A549 (cell line): Measurements from ENCODE around the gene MRPL58. TPM values are rescaled to one million over a fixed set of nuclear protein-coding genes. Genes with fewer than 3 reads are reported as not detected.
A peak's percentile ranks its signal among the peaks of the same experiment; 100 is the strongest.

Experiments used
- ATAC-seq, 2 experiments: fragments of 200-7000 bp in 1 of 2; fragments of >200 bp in 1 of 2; cut with Nextera tagmentation in 1 of 2; cut with Tn5 transposase in 1 of 2; 3 replicates each; pipeline versions ENCODE4 v1.8.0 to v1.9.1; 2018 to 2020; ENCODE audit warnings: mild to moderate bottlenecking in 1 of 2, moderate library complexity in 1 of 2
- CTCF ChIA-PET: fragments of 300-600 bp; sonication (Branson Sonifier 250); formaldehyde crosslinking; extraction: SDS; loops from one replicate; lab custom pipeline; 2021; ENCODE audit warnings: antibody characterized with exemption, inconsistent platforms; lab: Yijun Ruan, JAX
- POLR2A ChIA-PET: fragments of 350-600 bp; formaldehyde crosslinking; extraction: SDS; loops from one replicate; lab custom pipeline; 2021; ENCODE audit warnings: antibody characterized with exemption, inconsistent platforms; lab: Yijun Ruan, JAX
- DNase-seq, 2 experiments: peaks; one replicate each; pipeline versions ENCODE4 v3.0.0 to v3.0.0-alpha.2; 2011 to 2016; ENCODE audit warnings: low read depth in 1 of 2, low spot score in 1 of 2
- FAIRE-seq: peaks from 2 replicates; lab custom pipeline; 2011; peaks lifted over from hg19 to GRCh38; lab: Jason Lieb, UNC
- H3K27ac ChIP-seq, 2 experiments: fragments of >200 bp; sonication (Bioruptor Twin); formaldehyde crosslinking; 3 replicates each; pipeline ENCODE4 v1.5.1; 2016 to 2017
- H3K4me1 ChIP-seq: fragments of >200 bp; sonication (Bioruptor Twin); formaldehyde crosslinking; 3 replicates; pipeline ENCODE4 v1.6.1; 2016
- H3K4me2 ChIP-seq: fragments of >200 bp; sonication (Bioruptor Twin); formaldehyde crosslinking; 3 replicates; pipeline ENCODE4 v1.6.1; 2016
- H3K4me3 ChIP-seq: fragments of >200 bp; sonication (Bioruptor Twin); formaldehyde crosslinking; 3 replicates; pipeline ENCODE4 v1.5.1; 2016
- H3K9me3 ChIP-seq: fragments of >200 bp; sonication (Bioruptor Twin); formaldehyde crosslinking; 3 replicates; pipeline ENCODE4 v1.6.1; 2016
- CHD4 ChIP-seq: fragments of 200-600 bp; sonication (generic); IDR thresholded peaks from 2 replicates; pipeline ENCODE4 v1.6.1; 2016; ENCODE audit warnings: antibody characterized with exemption, mild to moderate bottlenecking, borderline replicate concordance
- NR3C1 ChIP-seq: fragments of >200 bp; sonication (Bioruptor Twin); formaldehyde crosslinking; IDR thresholded peaks from 3 replicates; pipeline ENCODE4 v1.6.1; 2017
- PHF8 ChIP-seq: fragments of 200-600 bp; sonication (generic); IDR thresholded peaks from 2 replicates; pipeline ENCODE4 v1.6.1; 2016; ENCODE audit warnings: low read depth, mild to moderate bottlenecking, antibody characterized with exemption, moderate library complexity, borderline replicate concordance
- RAD21 ChIP-seq, 2 experiments: fragments of >200 bp in 1 of 2; sonication (Bioruptor Twin) in 1 of 2; formaldehyde crosslinking in 1 of 2; IDR thresholded peaks in 1 of 2; conservative IDR thresholded peaks in 1 of 2; 2 replicates in 1 of 2; 3 replicates in 1 of 2; pipeline ENCODE4 v1.6.1; 2012 to 2018; ENCODE audit warnings: inconsistent platforms in 1 of 2
- RCOR1 ChIP-seq: fragments of 150-350 bp; IDR thresholded peaks from 2 replicates; pipeline ENCODE4 v1.6.1; 2014; ENCODE audit warnings: antibody characterized with exemption, low read length, low read depth
- TFCP2L1 ChIP-seq: fragments of 250-450 bp; sonication (Bioruptor Pico); IDR thresholded peaks from 2 replicates; pipeline ENCODE4 v1.5.0; 2021; ENCODE audit warnings: mild to moderate bottlenecking
- ZNF302 ChIP-seq: fragments of 250-450 bp; sonication (Bioruptor Pico); IDR thresholded peaks from 2 replicates; pipeline ENCODE4 v1.9.0; 2021; ENCODE audit warnings: inconsistent platforms, mild to moderate bottlenecking, moderate library complexity
- WGBS: methylation state at CpG from one replicate; pipeline ENCODE4 v1.1.6; 2017; ENCODE audit errors: missing lambda C conversion rate; 5-methylcytosine and 5-hydroxymethylcytosine counted together
- polyA plus RNA-seq, 4 experiments: library from polyadenylated mRNA; depleted of rRNA in 3 of 4; stranded (reverse); fragments of >200 nt; fragmentation: RNase III in 1 of 4; extraction: RNeasy Plus Mini Kit Qiagen cat#74134 plus additional on column Dnase treatment in 1 of 4; gene quantifications; 2 replicates in 3 of 4; 3 replicates in 1 of 4; pipeline ENCODE4 v1.2.3, GENCODE V29; 2011 to 2017
- TF ChIP-seq, protein P1 (sequence below): fragments of >200 bp; sonication (Bioruptor Twin); formaldehyde crosslinking; IDR thresholded peaks from 3 replicates; pipeline ENCODE4 v1.5.1; 2016
- TF ChIP-seq, protein P2 (sequence below): fragments of >200 bp; sonication (Bioruptor Twin); formaldehyde crosslinking; IDR thresholded peaks from 3 replicates; pipeline ENCODE4 v1.6.1; 2016
- TF ChIP-seq, protein P3 (sequence below): fragments of 450-650 bp; IDR thresholded peaks from 2 replicates; pipeline ENCODE4 v1.6.1; 2014; ENCODE audit warnings: antibody characterized with exemption
- TF ChIP-seq, protein P4 (sequence below): fragments of 250-450 bp; sonication (Bioruptor Pico); IDR thresholded peaks from 2 replicates; pipeline ENCODE4 v1.5.0; 2021; ENCODE audit warnings: mild to moderate bottlenecking, moderate library complexity, borderline replicate concordance
- TF ChIP-seq, protein P5 (sequence below): fragments of 150-350 bp; IDR thresholded peaks from 2 replicates; pipeline ENCODE4 v1.6.1; 2014; ENCODE audit warnings: low read depth, mild to moderate bottlenecking, low read length
- TF ChIP-seq, protein P6 (sequence below): fragments of >200 bp; sonication (Bioruptor Twin); formaldehyde crosslinking; IDR thresholded peaks from 2 replicates; pipeline ENCODE4 v1.6.1; 2016

Gene MRPL58
- polyA plus RNA-seq, 2 of the 4 experiments (the other 2 are of a cell fraction): 89.4 to 127 TPM

DNA sequence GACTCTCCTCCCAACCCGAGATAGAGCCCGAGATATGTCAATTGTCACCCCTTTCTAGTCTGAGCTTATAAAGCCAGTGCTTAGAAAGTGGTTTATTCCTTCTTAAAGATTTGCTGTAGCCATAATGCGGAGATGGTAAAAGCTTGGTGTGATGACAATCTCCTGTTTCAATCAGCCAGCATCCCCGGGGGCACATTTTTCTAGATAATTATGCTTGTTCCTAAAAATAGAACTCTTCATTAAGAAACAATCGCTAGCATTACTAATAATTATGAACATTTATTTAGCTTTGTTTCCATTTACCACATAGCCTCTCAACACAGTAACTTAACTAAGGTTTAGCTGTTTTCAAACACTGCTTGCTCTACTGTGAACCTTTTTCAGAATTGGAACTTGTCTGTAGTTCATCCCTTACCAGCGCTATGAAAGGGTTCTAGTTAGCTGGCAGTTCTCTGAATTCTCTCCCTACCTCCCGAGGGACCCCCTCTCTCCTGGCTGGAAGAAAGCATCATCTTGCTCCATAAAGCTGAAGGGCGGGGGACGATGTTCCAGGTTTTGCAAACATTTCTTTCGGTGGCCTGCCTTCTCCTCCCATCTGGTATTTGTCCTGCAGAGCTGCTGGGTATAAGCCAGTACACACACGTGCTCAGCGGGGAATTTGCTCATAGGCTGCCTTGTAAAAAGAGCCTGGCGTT, 922 bp upstream of the MRPL58 start:
- no peak for FAIRE-seq
- POLR2A ChIA-PET: interaction anchor here (0.7 to 4.0 kb wide), 19 partner anchors 8 to 278 kb away, joined by 3 to 107 read pairs (median 11); partner anchors contain the start of genes ATP5PD, CDR2L, FDXR and HID1
- CTCF ChIA-PET: interaction anchor here (0.7 to 19.2 kb wide), 27 partner anchors 8 to 220 kb away, joined by 3 to 404 read pairs (median 6); partner anchors contain the start of genes CDR2L, HID1, NT5C and OTOP2
- Histone ChIP-seq H3K4me3 (peak overlapping the region; percentile 76), H3K9me3 (no peaks in the 10 kb centered on the region)
- no peak for TF ChIP-seq NR3C1
- TF ChIP-seq, all 56 proteins: peak for 0
- Histone ChIP-seq H3K4me2 (peak overlapping the region; percentile 96), H3K4me1 (peaks cover 18% of the 10 kb centered on the region), H3K27ac (peak overlapping the region; percentile 85 to 92)
- ATAC-seq: peak; percentile 8 to 13; a peak in 3 of 6 replicates
- whole genome bisulfite sequencing: 72% methylated on average over 13 of the region's 13 CpGs
- DNase-seq: no peak

DNA sequence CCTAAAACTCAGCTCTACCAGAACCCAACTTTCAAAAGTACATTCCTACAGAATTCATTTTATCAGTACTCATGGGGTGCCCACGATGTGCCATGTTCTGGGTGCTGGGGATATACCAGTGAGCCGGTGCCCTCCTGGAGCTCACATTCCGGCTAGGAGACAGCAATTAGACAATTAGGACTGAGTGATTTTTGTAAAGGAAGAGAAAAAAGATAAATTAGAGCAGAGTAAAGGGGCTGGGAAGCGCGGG, 449 bp upstream of the MRPL58 start:
- FAIRE-seq (no peak), DNase-seq (no peak), ATAC-seq (no peak; a peak in 1 of 6 replicates)
- Histone ChIP-seq H3K4me3 (peak overlapping the region; percentile 76), H3K4me1 (peaks cover 18% of the 10 kb centered on the region), H3K4me2 (peak overlapping the region; percentile 96), H3K9me3 (no peaks in the 10 kb centered on the region), H3K27ac (peak overlapping the region; percentile 85 to 92)
- 25% methylated on average over 5 of the region's 5 CpGs for WGBS
- TF ChIP-seq TFCP2L1 (CRISPR knock-in tag) (no peak), RCOR1 (no peak), RAD21 (conservative IDR thresholded peaks at IDR 0.05 in 1 of 2, IDR thresholded peaks at IDR 0.05 in 1 of 2) (no peak), PHF8 (no peak), CHD4 (no peak), ZNF302 (CRISPR knock-in tag) (no peak)
- TF ChIP-seq, protein P1, sequence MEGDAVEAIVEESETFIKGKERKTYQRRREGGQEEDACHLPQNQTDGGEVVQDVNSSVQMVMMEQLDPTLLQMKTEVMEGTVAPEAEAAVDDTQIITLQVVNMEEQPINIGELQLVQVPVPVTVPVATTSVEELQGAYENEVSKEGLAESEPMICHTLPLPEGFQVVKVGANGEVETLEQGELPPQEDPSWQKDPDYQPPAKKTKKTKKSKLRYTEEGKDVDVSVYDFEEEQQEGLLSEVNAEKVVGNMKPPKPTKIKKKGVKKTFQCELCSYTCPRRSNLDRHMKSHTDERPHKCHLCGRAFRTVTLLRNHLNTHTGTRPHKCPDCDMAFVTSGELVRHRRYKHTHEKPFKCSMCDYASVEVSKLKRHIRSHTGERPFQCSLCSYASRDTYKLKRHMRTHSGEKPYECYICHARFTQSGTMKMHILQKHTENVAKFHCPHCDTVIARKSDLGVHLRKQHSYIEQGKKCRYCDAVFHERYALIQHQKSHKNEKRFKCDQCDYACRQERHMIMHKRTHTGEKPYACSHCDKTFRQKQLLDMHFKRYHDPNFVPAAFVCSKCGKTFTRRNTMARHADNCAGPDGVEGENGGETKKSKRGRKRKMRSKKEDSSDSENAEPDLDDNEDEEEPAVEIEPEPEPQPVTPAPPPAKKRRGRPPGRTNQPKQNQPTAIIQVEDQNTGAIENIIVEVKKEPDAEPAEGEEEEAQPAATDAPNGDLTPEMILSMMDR: no peak
- TF ChIP-seq, protein P2, sequence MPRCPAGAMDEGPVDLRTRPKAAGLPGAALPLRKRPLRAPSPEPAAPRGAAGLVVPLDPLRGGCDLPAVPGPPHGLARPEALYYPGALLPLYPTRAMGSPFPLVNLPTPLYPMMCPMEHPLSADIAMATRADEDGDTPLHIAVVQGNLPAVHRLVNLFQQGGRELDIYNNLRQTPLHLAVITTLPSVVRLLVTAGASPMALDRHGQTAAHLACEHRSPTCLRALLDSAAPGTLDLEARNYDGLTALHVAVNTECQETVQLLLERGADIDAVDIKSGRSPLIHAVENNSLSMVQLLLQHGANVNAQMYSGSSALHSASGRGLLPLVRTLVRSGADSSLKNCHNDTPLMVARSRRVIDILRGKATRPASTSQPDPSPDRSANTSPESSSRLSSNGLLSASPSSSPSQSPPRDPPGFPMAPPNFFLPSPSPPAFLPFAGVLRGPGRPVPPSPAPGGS: no peak
- TF ChIP-seq, protein P3, sequence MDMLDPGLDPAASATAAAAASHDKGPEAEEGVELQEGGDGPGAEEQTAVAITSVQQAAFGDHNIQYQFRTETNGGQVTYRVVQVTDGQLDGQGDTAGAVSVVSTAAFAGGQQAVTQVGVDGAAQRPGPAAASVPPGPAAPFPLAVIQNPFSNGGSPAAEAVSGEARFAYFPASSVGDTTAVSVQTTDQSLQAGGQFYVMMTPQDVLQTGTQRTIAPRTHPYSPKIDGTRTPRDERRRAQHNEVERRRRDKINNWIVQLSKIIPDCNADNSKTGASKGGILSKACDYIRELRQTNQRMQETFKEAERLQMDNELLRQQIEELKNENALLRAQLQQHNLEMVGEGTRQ: no peak
- TF ChIP-seq, protein P4, sequence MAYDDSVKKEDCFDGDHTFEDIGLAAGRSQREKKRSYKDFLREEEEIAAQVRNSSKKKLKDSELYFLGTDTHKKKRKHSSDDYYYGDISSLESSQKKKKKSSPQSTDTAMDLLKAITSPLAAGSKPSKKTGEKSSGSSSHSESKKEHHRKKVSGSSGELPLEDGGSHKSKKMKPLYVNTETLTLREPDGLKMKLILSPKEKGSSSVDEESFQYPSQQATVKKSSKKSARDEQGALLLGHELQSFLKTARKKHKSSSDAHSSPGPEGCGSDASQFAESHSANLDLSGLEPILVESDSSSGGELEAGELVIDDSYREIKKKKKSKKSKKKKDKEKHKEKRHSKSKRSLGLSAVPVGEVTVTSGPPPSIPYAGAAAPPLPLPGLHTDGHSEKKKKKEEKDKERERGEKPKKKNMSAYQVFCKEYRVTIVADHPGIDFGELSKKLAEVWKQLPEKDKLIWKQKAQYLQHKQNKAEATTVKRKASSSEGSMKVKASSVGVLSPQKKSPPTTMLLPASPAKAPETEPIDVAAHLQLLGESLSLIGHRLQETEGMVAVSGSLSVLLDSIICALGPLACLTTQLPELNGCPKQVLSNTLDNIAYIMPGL (CRISPR knock-in tag): no peak
- TF ChIP-seq, protein P5, sequence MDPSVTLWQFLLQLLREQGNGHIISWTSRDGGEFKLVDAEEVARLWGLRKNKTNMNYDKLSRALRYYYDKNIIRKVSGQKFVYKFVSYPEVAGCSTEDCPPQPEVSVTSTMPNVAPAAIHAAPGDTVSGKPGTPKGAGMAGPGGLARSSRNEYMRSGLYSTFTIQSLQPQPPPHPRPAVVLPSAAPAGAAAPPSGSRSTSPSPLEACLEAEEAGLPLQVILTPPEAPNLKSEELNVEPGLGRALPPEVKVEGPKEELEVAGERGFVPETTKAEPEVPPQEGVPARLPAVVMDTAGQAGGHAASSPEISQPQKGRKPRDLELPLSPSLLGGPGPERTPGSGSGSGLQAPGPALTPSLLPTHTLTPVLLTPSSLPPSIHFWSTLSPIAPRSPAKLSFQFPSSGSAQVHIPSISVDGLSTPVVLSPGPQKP: no peak
- TF ChIP-seq, protein P6, sequence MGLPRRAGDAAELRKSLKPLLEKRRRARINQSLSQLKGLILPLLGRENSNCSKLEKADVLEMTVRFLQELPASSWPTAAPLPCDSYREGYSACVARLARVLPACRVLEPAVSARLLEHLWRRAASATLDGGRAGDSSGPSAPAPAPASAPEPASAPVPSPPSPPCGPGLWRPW: no peak
- CTCF ChIA-PET: interaction anchor here (0.6 to 19.2 kb wide), 30 partner anchors 9 to 361 kb away, joined by 3 to 404 read pairs (median 5); partner anchors contain the start of genes CDR2L, HID1, NT5C and OTOP2
- POLR2A ChIA-PET: interaction anchor here (0.7 to 4.0 kb wide), 25 partner anchors 8 to 844 kb away, joined by 3 to 107 read pairs (median 6); partner anchors contain the start of genes ATP5PD, CDR2L, FDXR and HID1
